PC-9 (cell line): Measurements from ENCODE around the gene CDH12. TPM values are rescaled to one million over a fixed set of nuclear protein-coding genes. Genes with fewer than 3 reads are reported as not detected.

Source experiments
- BruUV-seq: library from RNA; stranded (reverse); fragments of 400-500 nt; replicated peaks from 2 replicates; lab custom pipeline; 2021; lab: Mats Ljungman, UMichigan
- CTCF ChIA-PET: fragments of 300-600 bp; sonication (Branson Sonifier 250); formaldehyde crosslinking; loops from one replicate; lab custom pipeline; 2022; ENCODE audit warnings: antibody characterized with exemption; lab: Charles Lee
- POLR2A ChIA-PET: fragments of 300-600 bp; sonication (Branson Sonifier 250); formaldehyde crosslinking; loops from one replicate; lab custom pipeline; 2022; ENCODE audit warnings: antibody characterized with exemption; ENCODE audit not compliant: unreplicated experiment; lab: Charles Lee
- DNase-seq, 2 experiments: peaks; one replicate each; pipeline versions ENCODE4 v3.0.0 to v3.0.0-alpha.2; 2015 to 2022; ENCODE audit warnings: mixed read lengths in 1 of 2
- H2AFZ ChIP-seq: fragments of 200-600 bp; sonication (generic); 2 replicates; pipeline ENCODE4 v1.8.1; 2017; ENCODE audit warnings: antibody characterized with exemption
- H3F3A ChIP-seq: fragments of 200-600 bp; sonication (generic); 2 replicates; pipeline ENCODE4 v1.8.1; 2017; ENCODE audit warnings: antibody characterized with exemption, mild to moderate bottlenecking, low read depth; ENCODE audit not compliant: insufficient read depth
- H3K27ac ChIP-seq: fragments of 200-600 bp; sonication (generic); 2 replicates; pipeline ENCODE4 v1.6.1; 2016; ENCODE audit warnings: mixed run types
- H3K27me3 ChIP-seq: fragments of 200-600 bp; sonication (generic); 2 replicates; pipeline ENCODE4 v1.6.1; 2016; ENCODE audit warnings: low read depth, mixed run types; ENCODE audit not compliant: insufficient read depth
- H3K36me3 ChIP-seq: fragments of 200-600 bp; sonication (generic); 2 replicates; pipeline ENCODE4 v1.6.1; 2016; ENCODE audit warnings: low read depth, mixed run types
- H3K4me1 ChIP-seq: fragments of 200-600 bp; sonication (generic); replicated peaks from 2 replicates; pipeline ENCODE4 v1.6.1; 2016; ENCODE audit warnings: mixed run types; ENCODE audit not compliant: insufficient read depth
- H3K4me2 ChIP-seq: fragments of 200-600 bp; sonication (generic); 2 replicates; pipeline ENCODE4 v1.6.1; 2017; ENCODE audit warnings: mixed run types
- H3K4me3 ChIP-seq: fragments of 200-600 bp; sonication (generic); 2 replicates; pipeline ENCODE4 v1.6.1; 2016; ENCODE audit warnings: mixed run types
- H3K79me2 ChIP-seq: fragments of 200-600 bp; sonication (generic); 2 replicates; pipeline ENCODE4 v1.6.1; 2017; ENCODE audit warnings: low read depth, mixed run types
- H3K9me2 ChIP-seq: fragments of 200-600 bp; sonication (generic); 2 replicates; pipeline ENCODE4 v1.8.1; 2017; ENCODE audit warnings: mild to moderate bottlenecking; ENCODE audit not compliant: insufficient read depth
- H3K9me3 ChIP-seq: fragments of 200-600 bp; sonication (generic); 2 replicates; pipeline ENCODE4 v1.8.1; 2016; ENCODE audit warnings: low read depth; ENCODE audit not compliant: insufficient read depth
- H4K20me1 ChIP-seq: fragments of 200-600 bp; sonication (generic); 2 replicates; pipeline ENCODE4 v1.8.1; 2017; ENCODE audit not compliant: insufficient read depth
- EZH2 ChIP-seq: fragments of 200-600 bp; sonication (generic); IDR thresholded peaks from 2 replicates; pipeline ENCODE4 v1.8.0; 2017; ENCODE audit warnings: antibody characterized with exemption, low read depth
- intact Hi-C: fragments of 100-400 bp; cut with micrococcal nuclease; formaldehyde crosslinking; loops from one replicate; pipeline ENCODE4 v1.10.0; 2022; ENCODE audit not compliant: unreplicated experiment
- total RNA-seq: library from RNA; stranded (reverse); gene quantifications from 2 replicates; pipeline ENCODE4 v1.2.3, GENCODE V29; 2021
- TF ChIP-seq, protein P1 (sequence below): fragments of 200-600 bp; sonication (generic); conservative IDR thresholded peaks from 2 replicates; pipeline ENCODE4 v1.6.1; 2017; ENCODE audit warnings: mixed run types, antibody characterized with exemption, mild to moderate bottlenecking, moderate library complexity

Gene CDH12
- total RNA-seq, 1 experiment from 2014 or later = not detected

GRCh38 chr5:21739096-21739495, 1114.0 kb downstream of the CDH12 start:
- BruUV-seq = no TSS peak
- POLR2A ChIA-PET = no interaction called here
- Histone ChIP-seq H4K20me1 (no peaks in the 10 kb centered on the region), H3K4me3 (no peak overlapping the region), H3K4me1 (no peaks in the 10 kb centered on the region), H3K27me3 (no peaks in the 10 kb centered on the region), H3K9me3 (no peaks in the 10 kb centered on the region), H3K9me2 (no peaks in the 10 kb centered on the region), H2AFZ (no peak overlapping the region), H3K79me2 (no peaks in the 10 kb centered on the region), H3K27ac (no peak overlapping the region), H3F3A (no peaks in the 10 kb centered on the region), H3K36me3 (no peaks in the 10 kb centered on the region), H3K4me2 (no peak overlapping the region)
- no peak for TF ChIP-seq EZH2
- TF ChIP-seq, protein P1, sequence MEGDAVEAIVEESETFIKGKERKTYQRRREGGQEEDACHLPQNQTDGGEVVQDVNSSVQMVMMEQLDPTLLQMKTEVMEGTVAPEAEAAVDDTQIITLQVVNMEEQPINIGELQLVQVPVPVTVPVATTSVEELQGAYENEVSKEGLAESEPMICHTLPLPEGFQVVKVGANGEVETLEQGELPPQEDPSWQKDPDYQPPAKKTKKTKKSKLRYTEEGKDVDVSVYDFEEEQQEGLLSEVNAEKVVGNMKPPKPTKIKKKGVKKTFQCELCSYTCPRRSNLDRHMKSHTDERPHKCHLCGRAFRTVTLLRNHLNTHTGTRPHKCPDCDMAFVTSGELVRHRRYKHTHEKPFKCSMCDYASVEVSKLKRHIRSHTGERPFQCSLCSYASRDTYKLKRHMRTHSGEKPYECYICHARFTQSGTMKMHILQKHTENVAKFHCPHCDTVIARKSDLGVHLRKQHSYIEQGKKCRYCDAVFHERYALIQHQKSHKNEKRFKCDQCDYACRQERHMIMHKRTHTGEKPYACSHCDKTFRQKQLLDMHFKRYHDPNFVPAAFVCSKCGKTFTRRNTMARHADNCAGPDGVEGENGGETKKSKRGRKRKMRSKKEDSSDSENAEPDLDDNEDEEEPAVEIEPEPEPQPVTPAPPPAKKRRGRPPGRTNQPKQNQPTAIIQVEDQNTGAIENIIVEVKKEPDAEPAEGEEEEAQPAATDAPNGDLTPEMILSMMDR = no peak
- no peak for DNase-seq
- intact Hi-C loops = no loop called here
- CTCF ChIA-PET = no interaction called here

DNA sequence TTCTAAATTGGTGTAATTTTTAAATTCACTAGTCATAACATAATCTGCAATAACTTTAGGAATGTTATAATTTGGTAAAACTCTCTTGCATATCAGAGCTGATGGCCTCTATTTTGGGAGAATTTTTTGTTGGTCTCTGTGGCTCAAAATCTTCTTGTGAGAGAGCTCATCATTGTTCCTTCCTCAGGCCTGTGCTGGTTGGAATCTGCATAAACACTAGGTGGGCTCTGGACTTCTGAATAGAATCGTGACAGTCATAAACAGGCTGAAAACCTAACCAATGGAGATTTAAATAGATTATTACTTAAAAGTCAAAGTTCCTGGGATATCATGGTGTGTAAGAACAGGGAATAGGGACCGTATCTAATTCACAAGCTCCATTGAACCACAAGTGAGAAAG, 1129.6 kb downstream of the CDH12 start:
- no peaks in the 10 kb centered on the region for H3K36me3 ChIP-seq
- intact Hi-C loops = no loop called here
- DNase-seq = no peak
- no peaks in the 10 kb centered on the region for H3K4me1 ChIP-seq
- BruUV-seq = no TSS peak
- H3F3A ChIP-seq = no peaks in the 10 kb centered on the region
- ChIA-PET CTCF (no interaction called here), POLR2A (no interaction called here)
- H3K27ac ChIP-seq = no peak overlapping the region
- no peaks in the 10 kb centered on the region for H3K79me2 ChIP-seq
- TF ChIP-seq, protein P1 = no peak
- no peak for TF ChIP-seq EZH2
- H3K27me3 ChIP-seq = no peaks in the 10 kb centered on the region
- no peak overlapping the region for H2AFZ ChIP-seq
- H3K4me3 ChIP-seq = no peak overlapping the region
- H4K20me1 ChIP-seq = no peaks in the 10 kb centered on the region
- H3K9me2 ChIP-seq = no peaks in the 10 kb centered on the region
- no peak overlapping the region for H3K4me2 ChIP-seq
- H3K9me3 ChIP-seq = no peaks in the 10 kb centered on the region

GRCh38 chr5:21711866-21712758, 1141.0 kb downstream of the CDH12 start:
- intact Hi-C loops = no loop called here
- no peak for TF ChIP-seq EZH2
- TF ChIP-seq, protein P1 = no peak
- no peak overlapping the region for H2AFZ ChIP-seq
- H3K9me2 ChIP-seq = peaks cover 7% of the 10 kb centered on the region
- ChIA-PET POLR2A (no interaction called here), CTCF (no interaction called here)
- H3K79me2 ChIP-seq = no peaks in the 10 kb centered on the region
- no peak overlapping the region for H3K4me3 ChIP-seq
- no peaks in the 10 kb centered on the region for H3K4me1 ChIP-seq
- H3K9me3 ChIP-seq = no peaks in the 10 kb centered on the region; the same call in 1 of the 2 replicates
- no peaks in the 10 kb centered on the region for H3K36me3 ChIP-seq
- DNase-seq = no peak
- H3K27me3 ChIP-seq = no peaks in the 10 kb centered on the region
- no TSS peak for BruUV-seq
- no peaks in the 10 kb centered on the region for H4K20me1 ChIP-seq
- H3K27ac ChIP-seq = no peak overlapping the region
- H3F3A ChIP-seq = peaks cover 3% of the 10 kb centered on the region; the same call in 1 of the 2 replicates
- H3K4me2 ChIP-seq = no peak overlapping the region
